H9 (cell line): ENCODE data around the gene PARD3. TPM values are rescaled to one million over a fixed set of nuclear protein-coding genes. Genes with fewer than 3 reads are reported as not detected.

Source experiments
- DNase-seq: peaks from one replicate; pipeline ENCODE4 v3.0.0-alpha.2; 2017
- H2AFZ ChIP-seq: one replicate; pipeline ENCODE4 v1.6.1; 2013; ENCODE audit warnings: mild to moderate bottlenecking, low read length, control low read depth, moderate library complexity
- H2AK5ac ChIP-seq: 2 replicates; pipeline ENCODE4 v1.6.1; 2013; ENCODE audit warnings: low read length, control low read depth, mixed read lengths; ENCODE audit not compliant: insufficient read length
- H2BK120ac ChIP-seq: one replicate; pipeline ENCODE4 v1.6.1; 2013; ENCODE audit warnings: low read depth, mild to moderate bottlenecking, low read length, control low read depth, inconsistent platforms; ENCODE audit not compliant: poor library complexity, severe bottlenecking
- H2BK12ac ChIP-seq: 2 replicates; pipeline ENCODE4 v1.6.1; 2013; ENCODE audit warnings: low read length, control low read depth, mixed read lengths, low read depth; ENCODE audit not compliant: insufficient read length
- H2BK15ac ChIP-seq: 2 replicates; pipeline ENCODE4 v1.6.1; 2013; ENCODE audit warnings: low read depth, low read length, control low read depth
- H2BK20ac ChIP-seq: one replicate; pipeline ENCODE4 v1.6.1; 2013; ENCODE audit warnings: low read depth, mild to moderate bottlenecking, low read length, control low read depth, inconsistent platforms; ENCODE audit not compliant: poor library complexity, severe bottlenecking
- H2BK5ac ChIP-seq: 2 replicates; pipeline ENCODE4 v1.6.1; 2013; ENCODE audit warnings: low read length, control low read depth, mixed read lengths; ENCODE audit not compliant: insufficient read length
- H3K14ac ChIP-seq: 2 replicates; pipeline ENCODE4 v1.6.1; 2013; ENCODE audit warnings: low read length, control low read depth; ENCODE audit not compliant: insufficient read depth
- H3K18ac ChIP-seq: 2 replicates; pipeline ENCODE4 v1.6.1; 2013; ENCODE audit warnings: low read depth, mild to moderate bottlenecking, mixed read lengths, low read length, control low read depth; ENCODE audit not compliant: insufficient read length
- H3K23ac ChIP-seq: 2 replicates; pipeline ENCODE4 v1.6.1; 2013; ENCODE audit warnings: low read length, control low read depth, mixed read lengths, low read depth; ENCODE audit not compliant: insufficient read length
- H3K23me2 ChIP-seq: 2 replicates; pipeline ENCODE4 v1.6.1; 2013; ENCODE audit warnings: low read depth, mild to moderate bottlenecking, mixed read lengths, low read length, control low read depth; ENCODE audit not compliant: insufficient read length, poor library complexity, severe bottlenecking
- H3K27ac ChIP-seq: 2 replicates; pipeline ENCODE4 v1.5.1; 2013; ENCODE audit warnings: low read length, control low read depth, mixed read lengths, low read depth; ENCODE audit not compliant: insufficient read length
- H3K27me3 ChIP-seq: 2 replicates; pipeline ENCODE4 v1.6.1; 2013; ENCODE audit warnings: low read length, control low read depth, inconsistent platforms; ENCODE audit not compliant: insufficient read depth
- H3K4ac ChIP-seq: 2 replicates; pipeline ENCODE4 v1.6.1; 2013; ENCODE audit warnings: low read depth, mild to moderate bottlenecking, control low read depth, inconsistent platforms, low read length, moderate library complexity
- H3K4me1 ChIP-seq: 2 replicates; pipeline ENCODE4 v1.6.1; 2013; ENCODE audit warnings: low read length, control low read depth, inconsistent platforms; ENCODE audit not compliant: insufficient read depth
- H3K4me2 ChIP-seq: 2 replicates; pipeline ENCODE4 v1.6.1; 2013; ENCODE audit warnings: low read length, control low read depth, mixed read lengths; ENCODE audit not compliant: insufficient read length, insufficient read depth
- H3K56ac ChIP-seq: 2 replicates; pipeline ENCODE4 v1.6.1; 2013; ENCODE audit warnings: low read depth, mild to moderate bottlenecking, mixed read lengths, low read length, control low read depth; ENCODE audit not compliant: insufficient read length
- H3K79me1 ChIP-seq: 2 replicates; pipeline ENCODE4 v1.6.1; 2013; ENCODE audit warnings: low read depth, mild to moderate bottlenecking, moderate library complexity, low read length, control low read depth, inconsistent platforms; ENCODE audit not compliant: insufficient read depth, poor library complexity, severe bottlenecking
- H3K79me2 ChIP-seq: 2 replicates; pipeline ENCODE4 v1.6.1; 2013; ENCODE audit warnings: low read length, control low read depth, inconsistent platforms; ENCODE audit not compliant: insufficient read depth
- H3K9ac ChIP-seq: 2 replicates; pipeline ENCODE4 v1.6.1; 2013; ENCODE audit warnings: low read length, control low read depth, mixed read lengths; ENCODE audit not compliant: insufficient read length; ENCODE audit errors: extremely low read depth
- H3K9me3 ChIP-seq: one replicate; pipeline ENCODE4 v1.6.1; 2013; ENCODE audit warnings: low read depth, low read length, inconsistent platforms; ENCODE audit not compliant: control insufficient read depth
- H3T11ph ChIP-seq: one replicate; pipeline ENCODE4 v1.6.1; 2013; ENCODE audit warnings: mild to moderate bottlenecking, low read length, control low read depth, inconsistent platforms
- H4K20me1 ChIP-seq: one replicate; pipeline ENCODE4 v1.6.1; 2013; ENCODE audit not compliant: control insufficient read depth, insufficient read length, insufficient read depth
- H4K5ac ChIP-seq: 2 replicates; pipeline ENCODE4 v1.6.1; 2013; ENCODE audit warnings: low read depth, mild to moderate bottlenecking, mixed read lengths, low read length, control low read depth; ENCODE audit not compliant: insufficient read length
- H4K8ac ChIP-seq: replicated peaks from 2 replicates; pipeline ENCODE4 v1.6.1; 2013; ENCODE audit warnings: low read length, control low read depth, mixed read lengths, low read depth; ENCODE audit not compliant: insufficient read length
- H4K91ac ChIP-seq: 2 replicates; pipeline ENCODE4 v1.6.1; 2013; ENCODE audit warnings: low read depth, mild to moderate bottlenecking, moderate library complexity, mixed read lengths, low read length, control low read depth; ENCODE audit not compliant: insufficient read length
- H3K27ac Mint-ChIP-seq, 3 experiments: 2 replicates in 2 of 3; 3 replicates in 1 of 3; pipeline ENCODE4 v1.8.0; 2020 to 2021; ENCODE audit warnings: mixed read lengths in 3 of 3, mild to moderate bottlenecking in 1 of 3, moderate library complexity in 1 of 3
- H3K27me3 Mint-ChIP-seq: 2 replicates; pipeline ENCODE4 v1.8.0; 2021; ENCODE audit warnings: low read depth, mild to moderate bottlenecking, moderate library complexity, mixed read lengths
- H3K36me3 Mint-ChIP-seq, 3 experiments: 2 replicates in 2 of 3; 3 replicates in 1 of 3; pipeline ENCODE4 v1.8.0; 2020 to 2021; ENCODE audit warnings: low read depth in 3 of 3, mixed read lengths in 3 of 3; ENCODE audit not compliant: insufficient read depth in 1 of 3
- H3K4me1 Mint-ChIP-seq, 2 experiments: 2 replicates each; pipeline ENCODE4 v1.8.0; 2020; ENCODE audit warnings: mixed read lengths in 2 of 2
- H3K4me3 Mint-ChIP-seq, 2 experiments: 2 replicates in 1 of 2; 3 replicates in 1 of 2; pipeline ENCODE4 v1.8.0; 2020 to 2021; ENCODE audit warnings: mild to moderate bottlenecking in 2 of 2, mixed read lengths in 2 of 2, moderate library complexity in 1 of 2
- H3K9me3 Mint-ChIP-seq, 2 experiments: 2 replicates in 1 of 2; 3 replicates in 1 of 2; pipeline ENCODE4 v1.8.0; 2020; ENCODE audit warnings: mild to moderate bottlenecking in 2 of 2, mixed read lengths in 2 of 2, moderate library complexity in 1 of 2
- CTCF ChIP-seq: fragments of 200-600 bp; sonication (generic); conservative IDR thresholded peaks from 3 replicates; pipeline ENCODE4 v1.8.0; 2021; ENCODE audit warnings: antibody characterized with exemption, mild to moderate bottlenecking
- WGBS: extraction: QIAGEN DNeasy Blood & Tissue Kit; methylation state at CpG from one replicate; pipeline ENCODE4 v1.1.7; 2013; ENCODE audit warnings: missing lambda C conversion rate, low lambda C conversion rate, mixed read lengths; ENCODE audit not compliant: insufficient read length; ENCODE audit errors: extremely low coverage; 5-methylcytosine and 5-hydroxymethylcytosine counted together
- total RNA-seq: library from RNA; stranded (reverse); gene quantifications from 2 replicates; pipeline ENCODE4 v1.2.1, GENCODE V29; 2021

The PARD3 gene
- total RNA-seq, 1 experiment from 2014 or later, result 44.7 TPM

- Histone ChIP-seq H3K9me3 (no peaks in the 10 kb centered on the region), H2BK15ac (no peak overlapping the region), H3K4ac (no peak overlapping the region), H3K14ac (no peak overlapping the region), H2AFZ (no peak overlapping the region), H3K79me1 (peaks cover 12% of the 10 kb centered on the region), H2AK5ac (no peak overlapping the region), H2BK12ac (no peak overlapping the region), H3K18ac (no peak overlapping the region), H3K27ac (no peak overlapping the region), H3K56ac (no peak overlapping the region), H3K4me2 (no peak overlapping the region), H3K9ac (no peak overlapping the region), H2BK120ac (no peak overlapping the region), H4K91ac (no peak overlapping the region), H3K23me2 (no peaks in the 10 kb centered on the region), H3K23ac (no peak overlapping the region), H4K5ac (no peak overlapping the region), H4K8ac (no peak overlapping the region), H2BK20ac (no peak overlapping the region), H3K79me2 (peaks cover 27% of the 10 kb centered on the region; the same call in 1 of the 2 replicates), H4K20me1 (peaks cover 2% of the 10 kb centered on the region), H2BK5ac (no peak overlapping the region), H3K27me3 (no peaks in the 10 kb centered on the region), H3T11ph (no peak overlapping the region), H3K4me1 (no peaks in the 10 kb centered on the region)
- Mint-ChIP-seq H3K27ac (peak overlapping the region; percentile 78 to 90 (median 87); a peak in 6 of 7 replicates), H3K9me3 (peaks cover 0 to 3% of the 10 kb centered on the region in 2 experiments; a peak in 1 of 5 replicates), H3K4me1 (peaks cover 37 to 43% of the 10 kb centered on the region in 2 experiments), H3K27me3 (no peaks in the 10 kb centered on the region), H3K36me3 (peaks cover 2 to 4% (median 4%) of the 10 kb centered on the region in 3 experiments; a peak in 5 of 7 replicates), H3K4me3 (no peak overlapping the region)
- DNase-seq, result no peak
- WGBS, result no CpG with 5 or more reads among the region's 23 CpGs
- peak; percentile 24; the same call in 2 of the 3 replicates for TF ChIP-seq CTCF
Observed at GRCh38 chr10:34791947-34792346, 23.1 kb downstream of the PARD3 start.
